ENCODE results near the gene SEZ6. TPM values are rescaled to one million over a fixed set of nuclear protein-coding genes. Genes with fewer than 3 reads are reported as not detected.
A peak's percentile ranks its signal among the peaks of the same experiment; 100 is the strongest.

The SEZ6 gene
- total and polyA plus RNA-seq, 10 of the 15 experiments (the other 5 are each of a cell fraction or from before 2014, with no cell fraction given): 0.05 to 0.87 (median 0.17) TPM; not detected in 4

GRCh38 chr17:28982131-28982793 lies 23.6 kb downstream of the SEZ6 start:
- ATAC-seq (peak; percentile 84), DNase-seq (ENCODE audit: low read depth, low spot score) (peak; percentile 64), FAIRE-seq (peak; percentile 97)
- H3K9me3 ChIP-seq (replicated peaks; ENCODE audit: control insufficient read depth, insufficient read depth, low read length): no peaks in the 10 kb centered on the region; the same call in 2 of the 3 replicates
- ChIA-PET CTCF (interaction anchor here (1.4 to 1.9 kb wide), 3 partner anchors 29 to 135 kb away, joined by 3 to 7 read pairs (median 5); no protein-coding TSS in a partner anchor), RAD21 (ENCODE audit: unreplicated experiment) (interaction anchor here (1.0 kb wide), 1 partner anchor 17 kb away, joined by 3 read pairs; no protein-coding TSS in a partner anchor), SMC1A (ENCODE audit: uncharacterized antibody, unreplicated experiment) (no interaction called here), POLR2A (no interaction called here)
- no peaks in the 10 kb centered on the region for H3K36me3 ChIP-seq (ENCODE audit: control insufficient read depth in 2 of 2, insufficient read depth in 2 of 2, low read length in 1 of 2)
- H3K79me2 ChIP-seq (ENCODE audit: control insufficient read depth, insufficient read depth, low read length): no peaks in the 10 kb centered on the region
- no peak overlapping the region for H3K9ac ChIP-seq (ENCODE audit: control insufficient read depth, insufficient read depth, low read length)
- intact Hi-C loops (cut with micrococcal nuclease; ENCODE audit: unreplicated experiment): no loop called here
- no peaks in the 10 kb centered on the region for H4K20me1 ChIP-seq (ENCODE audit: control insufficient read depth, insufficient read depth)
- no peak overlapping the region for H3K4me3 ChIP-seq
- BruUV-seq (replicated peaks): no TSS peak
- H3K27ac ChIP-seq (ENCODE audit: control insufficient read depth, insufficient read depth): peak overlapping the region; percentile 4; the same call in 1 of the 2 replicates
- no peak overlapping the region for H2AFZ ChIP-seq (ENCODE audit: control insufficient read depth, low read depth, low read length)
- 0 out of 2 replicates have a peak overlapping the region, but pooled peaks have one; percentile 11 for H3K4me2 ChIP-seq (ENCODE audit: control insufficient read depth, insufficient read depth)
- in situ Hi-C loops (cut with MboI): no loop called here
- 20% methylated on average over 11 of the region's 11 CpGs for WGBS (ENCODE audit: insufficient coverage, insufficient replicate concordance, low lambda C conversion rate, missing lambda C conversion rate)
- H3K27me3 ChIP-seq (replicated peaks in 1 of 2; ENCODE audit: control insufficient read depth in 2 of 2, insufficient read depth in 2 of 2, low read length in 1 of 2): no peaks in the 10 kb centered on the region; a peak in 1 of 4 replicates
- H3K4me1 ChIP-seq (ENCODE audit: control insufficient read depth, insufficient read depth, low read length): peaks cover 14% of the 10 kb centered on the region
- TF ChIP-seq GABPA (IDR thresholded peaks at IDR 0.05; ENCODE audit: low read depth) (peak; percentile 76), ATF7 (IDR thresholded peaks at IDR 0.05; ENCODE audit: low read depth) (peak; percentile 53; the same call in 1 of the 2 replicates), ZNF207 (IDR thresholded peaks at IDR 0.05; ENCODE audit: borderline replicate concordance) (peak; percentile 40; the same call in 1 of the 2 replicates), CEBPZ (IDR thresholded peaks at IDR 0.05; ENCODE audit: low read depth, low read length) (no peak), CREB1 (IDR thresholded peaks at IDR 0.05; ENCODE audit: low read depth) (peak; percentile 77), ZNF592 (IDR thresholded peaks at IDR 0.05) (no peak), STAT3 (IDR thresholded peaks at IDR 0.05; ENCODE audit: low read depth, low read length) (no peak), SP1 (IDR thresholded peaks at IDR 0.05; ENCODE audit: low read depth, low read length) (no peak), IKZF2 (IDR thresholded peaks at IDR 0.05) (0 out of 4 replicates have a peak, but pooled peaks have one; percentile 14 to 34), RCOR1 (conservative IDR thresholded peaks at IDR 0.05; ENCODE audit: low read depth, low read length) (no peak), ETV6 (conservative IDR thresholded peaks at IDR 0.05 in 1 of 2, IDR thresholded peaks at IDR 0.05 in 1 of 2; ENCODE audit: borderline replicate concordance in 1 of 2, low read depth in 1 of 2) (peak in 1 of 2 experiments; percentile 84; a peak in 2 of 4 replicates), NFYB (IDR thresholded peaks at IDR 0.05; ENCODE audit: insufficient read depth, low read depth, low read length) (peak; percentile 58; the same call in 1 of the 2 replicates), TBL1XR1 (IDR thresholded peaks at IDR 0.05; ENCODE audit: low read depth, low read length) (peak; percentile 20; the same call in 1 of the 2 replicates), ESRRA (IDR thresholded peaks at IDR 0.05; ENCODE audit: low read length) (no peak), CREM (IDR thresholded peaks at IDR 0.05; ENCODE audit: low read depth) (peak; percentile 25; the same call in 1 of the 2 replicates), RELA (IDR thresholded peaks at IDR 0.05; ENCODE audit: borderline replicate concordance, partially characterized antibody) (no peak)

All from GM12878 (cell line).